HG02852 (cell line): ENCODE results near the gene FAM241B.

Experiments
- ATAC-seq: cut with Tn5 transposase; IDR thresholded peaks from one replicate; pipeline ENCODE4 v1.9.1; 2021; ENCODE audit warnings: mild to moderate bottlenecking, moderate library complexity; ENCODE audit not compliant: unreplicated experiment

The FAM241B gene

GRCh38 chr10:69662901-69663300, 32.9 kb downstream of the FAM241B start:
- no peak for ATAC-seq

GRCh38 chr10:69663369-69663947, 33.4 kb downstream of the FAM241B start:
- ATAC-seq, result no peak

- ATAC-seq, result no peak
These were observed 35.6 kb downstream of the FAM241B start for GRCh38 chr10:69665474-69666320.

- ATAC-seq, result no peak
These were observed 36.7 kb downstream of the FAM241B start for GRCh38 chr10:69666756-69667155.

- no peak for ATAC-seq
These were observed 38.7 kb downstream of the FAM241B start for GRCh38 chr10:69668721-69669120.

GRCh38 chr10:69669409-69669808, 39.4 kb downstream of the FAM241B start:
- ATAC-seq, result no peak

- no peak for ATAC-seq
These were observed 43.5 kb downstream of the FAM241B start for GRCh38 chr10:69673521-69673920.

GRCh38 chr10:69674786-69675185, 44.7 kb downstream of the FAM241B start:
- no peak for ATAC-seq

GRCh38 chr10:69676301-69676700, 46.3 kb downstream of the FAM241B start:
- ATAC-seq, result no peak

GRCh38 chr10:69677985-69678654, 48.1 kb downstream of the FAM241B start:
- no peak for ATAC-seq

- ATAC-seq, result no peak
These were observed 49.7 kb downstream of the FAM241B start for GRCh38 chr10:69679736-69680135.

GRCh38 chr10:69680610-69681009, 50.6 kb downstream of the FAM241B start:
- ATAC-seq, result no peak

GRCh38 chr10:69681436-69681835, 51.4 kb downstream of the FAM241B start:
- no peak for ATAC-seq

- ATAC-seq, result no peak
These were observed 53.0 kb downstream of the FAM241B start for GRCh38 chr10:69682955-69683474.
